HCT116 (cell line): ENCODE measurements around the gene SEC14L3. TPM values are rescaled to one million over a fixed set of nuclear protein-coding genes. Genes with fewer than 3 reads are reported as not detected.

Experiments
- ATAC-seq: fragments of 200-7000 bp; cut with Tn5 transposase; 2 replicates; pipeline ENCODE4 v1.9.1; 2020; ENCODE audit warnings: mild to moderate bottlenecking, moderate library complexity
- BruUV-seq: library from RNA; stranded (reverse); fragments of 400-500 nt; replicated peaks from 2 replicates; lab custom pipeline; 2021; lab: Mats Ljungman, UMichigan
- CTCF ChIA-PET: fragments of 300-600 bp; sonication (Branson Sonifier 250); formaldehyde crosslinking; loops from one replicate; lab custom pipeline; 2021; ENCODE audit warnings: antibody characterized with exemption; lab: Charles Lee
- POLR2A ChIA-PET: fragments of 300-600, 350-600 bp; sonication (Branson Sonifier 250); formaldehyde crosslinking; loops from one replicate; lab custom pipeline; 2021; ENCODE audit warnings: antibody characterized with exemption; lab: Charles Lee
- RAD21 ChIA-PET, 2 experiments: fragments of 300-600 bp; sonication (Branson Sonifier 250); formaldehyde crosslinking; loops; one replicate each; lab custom pipeline; 2023; ENCODE audit warnings: low total read pairs in 2 of 2; ENCODE audit not compliant: uncharacterized antibody in 2 of 2, unreplicated experiment in 2 of 2, low non-redundant PET in 1 of 2; lab: Charles Lee
- DNase-seq: peaks from one replicate; pipeline ENCODE4 v3.0.0-alpha.2; 2010; ENCODE audit warnings: low read depth, low spot score
- H2AFZ ChIP-seq: fragments of 200-600 bp; shearing (Covaris generic), sonication (generic); 2 replicates; pipeline ENCODE4 v1.6.1; 2017; ENCODE audit warnings: low read depth, mixed run types, mixed read lengths, antibody characterized with exemption, low read length; ENCODE audit not compliant: poor library complexity, severe bottlenecking
- H3K27ac ChIP-seq: 2 replicates; pipeline ENCODE4 v1.5.1; 2012; ENCODE audit warnings: low read depth, low read length
- H3K27me3 ChIP-seq: fragments of 200-600 bp; sonication (generic); 2 replicates; pipeline ENCODE4 v1.6.1; 2016; ENCODE audit warnings: mixed run types, low read length, mixed read lengths; ENCODE audit not compliant: insufficient read depth
- H3K36me3 ChIP-seq, 2 experiments: fragments of 200-500 bp in 1 of 2; fragments of 200-600 bp in 1 of 2; sonication (Bioruptor generic) in 1 of 2; sonication (generic) in 1 of 2; 2 replicates each; pipeline versions ENCODE4 v1.5.1 to v1.6.1; 2014 to 2016; ENCODE audit warnings: low read length in 2 of 2, inconsistent platforms in 1 of 2, mixed read lengths in 1 of 2, mixed run types in 1 of 2; ENCODE audit not compliant: insufficient read depth in 2 of 2, control insufficient read depth in 1 of 2
- H3K4me1 ChIP-seq, 2 experiments: fragments of 200-600 bp in 1 of 2; sonication (generic) in 1 of 2; 2 replicates each; pipeline versions ENCODE4 v1.5.1 to v1.6.1; 2012 to 2017; ENCODE audit warnings: low read length in 2 of 2, inconsistent platforms in 1 of 2, mild to moderate bottlenecking in 1 of 2, mixed read lengths in 1 of 2, mixed run types in 1 of 2, moderate library complexity in 1 of 2; ENCODE audit not compliant: insufficient read depth in 2 of 2, control insufficient read depth in 1 of 2
- H3K4me2 ChIP-seq: fragments of 200-600 bp; sonication (generic); 2 replicates; pipeline ENCODE4 v1.6.1; 2017; ENCODE audit warnings: mixed run types, low read length, mixed read lengths
- H3K4me3 ChIP-seq, 2 experiments: fragments of 200-600 bp in 1 of 2; sonication (generic) in 1 of 2; replicated peaks in 1 of 2; 2 replicates each; pipeline ENCODE4 v1.5.1; 2011 to 2016; ENCODE audit warnings: low read length in 2 of 2, control low read depth in 1 of 2, low read depth in 1 of 2, mild to moderate bottlenecking in 1 of 2, mixed read lengths in 1 of 2, mixed run types in 1 of 2
- H3K79me2 ChIP-seq: fragments of 200-600 bp; sonication (generic); 2 replicates; pipeline ENCODE4 v1.6.1; 2017; ENCODE audit warnings: mild to moderate bottlenecking, mixed run types, low read length, moderate library complexity, mixed read lengths; ENCODE audit not compliant: insufficient read depth
- H3K9ac ChIP-seq: fragments of 200-600 bp; sonication (generic); 2 replicates; pipeline ENCODE4 v1.6.1; 2016; ENCODE audit warnings: low read length, mixed read lengths
- H3K9me2 ChIP-seq: fragments of 200-600 bp; sonication (generic), shearing (Covaris generic); 2 replicates; pipeline ENCODE4 v1.6.1; 2017; ENCODE audit warnings: mixed run types, mild to moderate bottlenecking, moderate library complexity; ENCODE audit not compliant: insufficient read depth
- H3K9me3 ChIP-seq, 2 experiments: fragments of 200-500 bp in 1 of 2; fragments of 200-600 bp in 1 of 2; sonication (Bioruptor generic) in 1 of 2; sonication (generic) in 1 of 2; 2 replicates each; pipeline ENCODE4 v1.6.1; 2014 to 2017; ENCODE audit warnings: low read length in 2 of 2, mixed read lengths in 2 of 2, inconsistent platforms in 1 of 2, low read depth in 1 of 2, mild to moderate bottlenecking in 1 of 2, mixed run types in 1 of 2, moderate library complexity in 1 of 2; ENCODE audit not compliant: control insufficient read depth in 1 of 2, insufficient read depth in 1 of 2
- H4K20me1 ChIP-seq: fragments of 200-600 bp; sonication (generic), shearing (Covaris generic); 2 replicates; pipeline ENCODE4 v1.6.1; 2017; ENCODE audit warnings: mixed run types, mild to moderate bottlenecking, moderate library complexity; ENCODE audit not compliant: insufficient read depth
- ELF1 ChIP-seq: IDR thresholded peaks from 2 replicates; pipeline ENCODE4 v1.6.1; 2012; ENCODE audit warnings: low read depth, borderline replicate concordance
- FOSL1 ChIP-seq: IDR thresholded peaks from 2 replicates; pipeline ENCODE4 v1.6.1; 2012; ENCODE audit warnings: low read depth
- MAX ChIP-seq: IDR thresholded peaks from 2 replicates; pipeline ENCODE4 v1.6.1; 2012
- POLR2AphosphoS5 ChIP-seq: IDR thresholded peaks from 2 replicates; pipeline ENCODE4 v1.6.1; 2011; ENCODE audit warnings: mild to moderate bottlenecking, low read depth, low read length, moderate library complexity
- SP1 ChIP-seq: IDR thresholded peaks from 2 replicates; pipeline ENCODE4 v1.6.1; 2012; ENCODE audit warnings: low read depth
- ZFX ChIP-seq: fragments of 450-650 bp; IDR thresholded peaks from 2 replicates; pipeline ENCODE4 v1.6.1; 2017
- intact Hi-C: fragments of 100-400 bp; cut with micrococcal nuclease; formaldehyde crosslinking; loops from 2 replicates; pipeline ENCODE4 v1.10.0; 2022
- total RNA-seq: library from RNA; stranded (reverse); gene quantifications from one replicate; pipeline ENCODE4 v1.2.1, GENCODE V29; 2021; ENCODE audit not compliant: unreplicated experiment

The SEC14L3 gene
- total RNA-seq, 1 experiment from 2014 or later, result not detected

- Histone ChIP-seq H3K9me2 (no peaks in the 10 kb centered on the region), H3K27ac (peak overlapping the region; percentile 98), H3K4me1 (peaks cover 44 to 88% of the 10 kb centered on the region in 2 experiments), H2AFZ (no peak overlapping the region), H3K27me3 (no peaks in the 10 kb centered on the region), H4K20me1 (no peaks in the 10 kb centered on the region), H3K79me2 (peaks cover 17% of the 10 kb centered on the region; the same call in 1 of the 2 replicates), H3K4me3 (peak overlapping the region; percentile 66 to 82), H3K9me3 (no peaks in the 10 kb centered on the region), H3K4me2 (peak overlapping the region; percentile 93), H3K9ac (peak overlapping the region; percentile 96), H3K36me3 (peaks cover 16 to 25% of the 10 kb centered on the region in 2 experiments)
- DNase-seq (no peak), ATAC-seq (no peak)
- ChIA-PET RAD21 (no interaction called here), CTCF (interaction anchor here (1.6 to 1.7 kb wide), 2 partner anchors 33 to 134 kb away, joined by 3 to 6 read pairs; no protein-coding TSS in a partner anchor), POLR2A (interaction anchor here (1.1 to 4.6 kb wide), 5 partner anchors 9 to 30 kb away, joined by 3 to 40 read pairs (median 13); partner anchors contain the start of gene SEC14L2)
- intact Hi-C loops, result loop anchor here (10.0 kb wide), 1 partner anchor 663 kb away; the partner anchor contains the start of gene SMTN
- no TSS peak for BruUV-seq
- TF ChIP-seq MAX (no peak), ELF1 (no peak), ZFX (no peak), POLR2AphosphoS5 (peak; percentile 2; the same call in 1 of the 2 replicates), FOSL1 (no peak)
Observed at GRCh38 chr22:30421695-30422480, 49.9 kb downstream of the SEC14L3 start.

- ATAC-seq (no peak), DNase-seq (no peak)
- Histone ChIP-seq H3K79me2 (peaks cover 5% of the 10 kb centered on the region; the same call in 1 of the 2 replicates), H3K4me3 (peak overlapping the region; percentile 7 to 12; a peak in 2 of 4 replicates), H3K27ac (peak overlapping the region; percentile 98), H2AFZ (no peak overlapping the region), H3K4me2 (peak overlapping the region; percentile 93), H3K9ac (peak overlapping the region; percentile 96), H3K27me3 (no peaks in the 10 kb centered on the region), H4K20me1 (no peaks in the 10 kb centered on the region), H3K4me1 (peaks cover 44 to 89% of the 10 kb centered on the region in 2 experiments), H3K9me2 (no peaks in the 10 kb centered on the region), H3K9me3 (no peaks in the 10 kb centered on the region), H3K36me3 (peaks cover 26 to 36% of the 10 kb centered on the region in 2 experiments)
- RAD21 ChIA-PET, result no interaction called here
- TF ChIP-seq POLR2AphosphoS5 (peak; percentile 21; the same call in 1 of the 2 replicates), SP1 (no peak)
- no TSS peak for BruUV-seq
- intact Hi-C loops, result loop anchor here (10.0 kb wide), 1 partner anchor 664 kb away; the partner anchor contains the start of gene SMTN
- CTCF ChIA-PET, result no interaction called here
- POLR2A ChIA-PET, result no interaction called here
Observed at GRCh38 chr22:30420347-30421125, 51.3 kb downstream of the SEC14L3 start.
